BE2C (cell line): ENCODE data around the gene ERGIC1.

ENCODE experiments used
- DNase-seq: peaks from one replicate; pipeline ENCODE4 v3.0.0-alpha.2; 2020
- H3K27me3 ChIP-seq: fragments of 250-450 bp; sonication (Bioruptor Pico); 2 replicates; pipeline ENCODE4 v1.5.1; 2020; ENCODE audit warnings: mild to moderate bottlenecking
- H3K36me3 ChIP-seq: fragments of 250-450 bp; sonication (Bioruptor Pico); 2 replicates; pipeline ENCODE4 v1.5.1; 2020; ENCODE audit warnings: mild to moderate bottlenecking
- H3K4me1 ChIP-seq: fragments of 250-450 bp; sonication (Bioruptor Pico); 2 replicates; pipeline ENCODE4 v1.5.1; 2020
- H3K4me3 ChIP-seq: 2 replicates; pipeline ENCODE4 v1.5.1; 2011; ENCODE audit warnings: low read depth, low read length
- H3K9me3 ChIP-seq: fragments of 250-450 bp; sonication (Bioruptor Pico); 2 replicates; pipeline ENCODE4 v1.5.1; 2020
- CTCF ChIP-seq: IDR thresholded peaks from 2 replicates; pipeline ENCODE4 v1.5.1; 2012; ENCODE audit warnings: mild to moderate bottlenecking, low read depth, low read length

ERGIC1 gene

GRCh38 chr5:172789687-172790495 is 44.2 kb upstream of the ERGIC1 start:
- Histone ChIP-seq H3K27me3 (no peaks in the 10 kb centered on the region), H3K36me3 (no peaks in the 10 kb centered on the region), H3K4me3 (no peak overlapping the region), H3K9me3 (no peaks in the 10 kb centered on the region), H3K4me1 (no peaks in the 10 kb centered on the region)
- no peak for DNase-seq
- TF ChIP-seq CTCF, result no peak

- no peak overlapping the region for H3K4me3 ChIP-seq
- no peaks in the 10 kb centered on the region for H3K4me1 ChIP-seq
These were observed 43.6 kb upstream of the ERGIC1 start for GRCh38 chr5:172790496-172790889.

GRCh38 chr5:172791286-172791685 is 42.8 kb upstream of the ERGIC1 start:
- no peak overlapping the region for H3K4me3 ChIP-seq
- no peaks in the 10 kb centered on the region for H3K27me3 ChIP-seq
- no peak for DNase-seq
- H3K36me3 ChIP-seq, result no peaks in the 10 kb centered on the region
- no peaks in the 10 kb centered on the region for H3K9me3 ChIP-seq
- no peaks in the 10 kb centered on the region for H3K4me1 ChIP-seq
- no peak for TF ChIP-seq CTCF

More at GRCh38 chr5:172790496-172790889, 43.6 kb upstream of the ERGIC1 start:
- Histone ChIP-seq H3K9me3 (no peaks in the 10 kb centered on the region), H3K27me3 (no peaks in the 10 kb centered on the region), H3K36me3 (no peaks in the 10 kb centered on the region)
- no peak for TF ChIP-seq CTCF
- no peak for DNase-seq

GRCh38 chr5:172791726-172792445 is 42.2 kb upstream of the ERGIC1 start:
- no peaks in the 10 kb centered on the region for H3K27me3 ChIP-seq
- TF ChIP-seq CTCF, result no peak
- H3K4me1 ChIP-seq, result no peaks in the 10 kb centered on the region
- no peak for DNase-seq
- no peaks in the 10 kb centered on the region for H3K36me3 ChIP-seq
- no peak overlapping the region for H3K4me3 ChIP-seq
- H3K9me3 ChIP-seq, result no peaks in the 10 kb centered on the region

- no peak overlapping the region for H3K4me3 ChIP-seq
- no peaks in the 10 kb centered on the region for H3K9me3 ChIP-seq
- DNase-seq, result no peak
- no peak for TF ChIP-seq CTCF
- H3K36me3 ChIP-seq, result no peaks in the 10 kb centered on the region
- no peaks in the 10 kb centered on the region for H3K27me3 ChIP-seq
- H3K4me1 ChIP-seq, result no peaks in the 10 kb centered on the region
These were observed 41.1 kb upstream of the ERGIC1 start for GRCh38 chr5:172792701-172793570.
